ENCODE data around the gene AKAP8L. TPM values are rescaled to one million over a fixed set of nuclear protein-coding genes. Genes with fewer than 3 reads are reported as not detected.
"Not testable (repeated sequence)": the region's sequence is repeated elsewhere in the genome, so short reads cannot be mapped to it uniquely, and the experiment has no call there.

Gene AKAP8L
- total RNA-seq, 1 experiment from 2014 or later, result 106 TPM

DNA sequence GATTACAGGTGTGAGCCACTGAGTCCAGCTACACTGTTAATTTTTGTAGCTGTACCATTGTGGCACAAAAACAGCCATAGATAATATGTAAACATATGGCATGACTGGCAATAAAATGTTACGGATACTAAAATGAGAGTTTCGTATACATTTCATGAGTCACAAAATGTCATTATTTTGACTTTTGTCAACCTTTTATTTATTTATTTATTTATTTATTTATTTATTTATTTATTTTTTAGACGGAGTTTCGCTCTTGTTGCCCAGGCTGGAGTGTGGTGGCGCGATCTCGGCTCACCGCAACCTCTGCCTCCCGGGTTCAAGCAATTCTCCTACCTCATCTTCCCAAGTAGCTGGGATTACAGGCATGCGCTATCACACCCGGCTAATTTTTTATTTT lies 77.5 kb downstream of the AKAP8L start:
- CTCF ChIA-PET, result not testable (repeated sequence)

GRCh38 chr19:15340086-15340485 lies 78.7 kb downstream of the AKAP8L start:
- intact Hi-C loops (cut with micrococcal nuclease), result no loop called here
- POLR2A ChIA-PET, result no interaction called here

More for the DNA sequence above, 77.5 kb downstream of the AKAP8L start:
- H3K27me3 ChIP-seq (ENCODE audit: insufficient read depth, low read length); H3K36me3 ChIP-seq (ENCODE audit: control insufficient read depth in 1 of 2, insufficient read depth in 2 of 2, low read length in 2 of 2); ATAC-seq; H3K4me1 ChIP-seq (ENCODE audit: control insufficient read depth in 1 of 2, insufficient read depth in 2 of 2, low read length in 2 of 2); DNase-seq (ENCODE audit: low read depth, low spot score); H2AFZ ChIP-seq (ENCODE audit: low read depth, low read length, poor library complexity, severe bottlenecking); H3K4me3 ChIP-seq (replicated peaks in 1 of 2; ENCODE audit: low read depth in 1 of 2, low read length in 2 of 2); RAD21 ChIA-PET (ENCODE audit: low non-redundant PET in 1 of 2, low total read pairs in 2 of 2, uncharacterized antibody in 2 of 2, unreplicated experiment in 2 of 2); H3K79me2 ChIP-seq (ENCODE audit: insufficient read depth, low read length); H3K9me3 ChIP-seq (ENCODE audit: control insufficient read depth in 1 of 2, insufficient read depth in 1 of 2, low read depth in 1 of 2, low read length in 2 of 2); H3K9ac ChIP-seq (ENCODE audit: low read length); intact Hi-C loops (cut with micrococcal nuclease); H4K20me1 ChIP-seq (ENCODE audit: insufficient read depth); H3K27ac ChIP-seq (ENCODE audit: low read depth, low read length); H3K9me2 ChIP-seq (ENCODE audit: insufficient read depth); BruUV-seq (replicated peaks); H3K4me2 ChIP-seq (ENCODE audit: low read length); POLR2A ChIA-PET: not testable (repeated sequence)

DNA sequence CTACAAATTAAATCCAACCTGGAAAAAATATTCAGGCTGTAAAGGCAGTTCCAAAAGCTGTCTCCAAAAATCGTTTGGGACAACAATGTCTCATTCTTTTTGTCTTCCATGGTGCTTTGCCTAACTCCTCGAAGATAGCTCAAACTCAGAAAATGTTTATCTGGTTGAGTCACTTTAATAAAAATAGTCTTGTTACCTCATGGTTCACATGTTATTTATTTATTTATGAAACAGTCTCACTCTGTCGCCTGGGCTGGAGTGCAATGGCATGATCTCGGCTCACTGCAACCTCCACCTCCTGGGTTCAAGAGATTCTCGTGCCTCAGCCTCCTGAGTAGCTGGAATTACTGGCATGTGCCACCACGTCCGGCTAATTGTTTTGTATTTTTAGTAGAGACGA lies 81.6 kb downstream of the AKAP8L start:
- no TSS peak for BruUV-seq (replicated peaks)
- H2AFZ ChIP-seq (ENCODE audit: low read depth, low read length, poor library complexity, severe bottlenecking), result no peak overlapping the region
- H3K79me2 ChIP-seq (ENCODE audit: insufficient read depth, low read length), result peaks cover 6% of the 10 kb centered on the region; the same call in 1 of the 2 replicates
- H4K20me1 ChIP-seq (ENCODE audit: insufficient read depth), result no peaks in the 10 kb centered on the region
- H3K27me3 ChIP-seq (ENCODE audit: insufficient read depth, low read length), result no peaks in the 10 kb centered on the region
- no peaks in the 10 kb centered on the region for H3K9me3 ChIP-seq (ENCODE audit: control insufficient read depth in 1 of 2, insufficient read depth in 1 of 2, low read depth in 1 of 2, low read length in 2 of 2)
- H3K9ac ChIP-seq (ENCODE audit: low read length), result no peak overlapping the region
- H3K4me2 ChIP-seq (ENCODE audit: low read length), result no peak overlapping the region
- no peak for ATAC-seq
- H3K4me1 ChIP-seq (ENCODE audit: control insufficient read depth in 1 of 2, insufficient read depth in 2 of 2, low read length in 2 of 2), result peaks cover 0 to 3% of the 10 kb centered on the region in 2 experiments; a peak in 2 of 4 replicates
- no peaks in the 10 kb centered on the region for H3K9me2 ChIP-seq (ENCODE audit: insufficient read depth)
- no peak for DNase-seq (ENCODE audit: low read depth, low spot score)
- ChIA-PET CTCF (no interaction called here), RAD21 (ENCODE audit: low non-redundant PET in 1 of 2, low total read pairs in 2 of 2, uncharacterized antibody in 2 of 2, unreplicated experiment in 2 of 2) (no interaction called here), POLR2A (no interaction called here)
- no peaks in the 10 kb centered on the region for H3K36me3 ChIP-seq (ENCODE audit: control insufficient read depth in 1 of 2, insufficient read depth in 2 of 2, low read length in 2 of 2)
- intact Hi-C loops (cut with micrococcal nuclease), result no loop called here
- H3K27ac ChIP-seq (ENCODE audit: low read depth, low read length), result no peak overlapping the region
- no peak overlapping the region for H3K4me3 ChIP-seq (replicated peaks in 1 of 2; ENCODE audit: low read depth in 1 of 2, low read length in 2 of 2)
- TF ChIP-seq MAX (IDR thresholded peaks at IDR 0.05) (no peak), POLR2AphosphoS5 (IDR thresholded peaks at IDR 0.05; ENCODE audit: low read depth, low read length) (no peak), SRF (IDR thresholded peaks at IDR 0.05; ENCODE audit: low read depth) (no peak), RAD21 (IDR thresholded peaks at IDR 0.05; ENCODE audit: low read depth) (no peak), ZNF274 (IDR thresholded peaks at IDR 0.05; ENCODE audit: low read depth, low read length) (no peak), FOSL1 (IDR thresholded peaks at IDR 0.05; ENCODE audit: low read depth) (no peak), YY1 (IDR thresholded peaks at IDR 0.05; ENCODE audit: extremely low read depth, insufficient replicate concordance, low read depth, low read length) (no peak), SP1 (IDR thresholded peaks at IDR 0.05; ENCODE audit: low read depth) (no peak), CEBPB (IDR thresholded peaks at IDR 0.05; ENCODE audit: low read depth) (no peak), SIN3A (IDR thresholded peaks at IDR 0.05; ENCODE audit: low read depth) (no peak), TCF7L2 (IDR thresholded peaks at IDR 0.05; ENCODE audit: borderline replicate concordance, extremely low read depth, insufficient read depth, insufficient read length) (no peak), ZFX (IDR thresholded peaks at IDR 0.05) (no peak), ELF1 (IDR thresholded peaks at IDR 0.05; ENCODE audit: borderline replicate concordance, low read depth) (no peak)

More at GRCh38 chr19:15340086-15340485, 78.7 kb downstream of the AKAP8L start:
- Histone ChIP-seq H3K79me2 (ENCODE audit: insufficient read depth, low read length) (no peaks in the 10 kb centered on the region), H2AFZ (ENCODE audit: low read depth, low read length, poor library complexity, severe bottlenecking) (no peak overlapping the region), H3K27ac (ENCODE audit: low read depth, low read length) (no peak overlapping the region), H3K36me3 (ENCODE audit: control insufficient read depth in 1 of 2, insufficient read depth in 2 of 2, low read length in 2 of 2) (no peaks in the 10 kb centered on the region), H4K20me1 (ENCODE audit: insufficient read depth) (no peaks in the 10 kb centered on the region), H3K9me3 (ENCODE audit: control insufficient read depth in 1 of 2, insufficient read depth in 1 of 2, low read depth in 1 of 2, low read length in 2 of 2) (no peaks in the 10 kb centered on the region), H3K9me2 (ENCODE audit: insufficient read depth) (no peaks in the 10 kb centered on the region), H3K4me2 (ENCODE audit: low read length) (no peak overlapping the region), H3K9ac (ENCODE audit: low read length) (no peak overlapping the region), H3K4me3 (replicated peaks in 1 of 2; ENCODE audit: low read depth in 1 of 2, low read length in 2 of 2) (no peak overlapping the region), H3K27me3 (ENCODE audit: insufficient read depth, low read length) (no peaks in the 10 kb centered on the region), H3K4me1 (ENCODE audit: control insufficient read depth in 1 of 2, insufficient read depth in 2 of 2, low read length in 2 of 2) (peaks cover 0 to 3% of the 10 kb centered on the region in 2 experiments; a peak in 1 of 4 replicates)
- no peak for DNase-seq (ENCODE audit: low read depth, low spot score)
- no peak for TF ChIP-seq CBX3 (IDR thresholded peaks at IDR 0.05; ENCODE audit: low read depth)
- RAD21 ChIA-PET (ENCODE audit: low non-redundant PET in 1 of 2, low total read pairs in 2 of 2, uncharacterized antibody in 2 of 2, unreplicated experiment in 2 of 2), result no interaction called here
- CTCF ChIA-PET, result no interaction called here
- BruUV-seq (replicated peaks), result no TSS peak
- ATAC-seq, result no peak

Data from HCT116 (cell line).